OCI-LY7 (cell line): ENCODE measurements around the gene TLX2. TPM values are rescaled to one million over a fixed set of nuclear protein-coding genes. Genes with fewer than 3 reads are reported as not detected.
"Not testable (repeated sequence)": the region's sequence is repeated elsewhere in the genome, so short reads cannot be mapped to it uniquely, and the experiment has no call there.

Experiments used
- BruUV-seq: library from RNA; stranded (reverse); fragments of 400-500 nt; replicated peaks from 2 replicates; lab custom pipeline; 2021; lab: Mats Ljungman, UMichigan
- CTCF ChIA-PET: fragments of 300-600 bp; sonication (Branson Sonifier 250); formaldehyde crosslinking; loops from one replicate; lab custom pipeline; 2022; ENCODE audit warnings: antibody characterized with exemption; ENCODE audit not compliant: unreplicated experiment; lab: Charles Lee
- POLR2A ChIA-PET: fragments of 300-600 bp; sonication (Branson Sonifier 250); formaldehyde crosslinking; loops from one replicate; lab custom pipeline; 2022; ENCODE audit warnings: antibody characterized with exemption; lab: Charles Lee
- DNase-seq: peaks from one replicate; pipeline ENCODE4 v3.0.0-alpha.2; 2015; ENCODE audit warnings: low spot score
- H2AFZ ChIP-seq: fragments of 200-600 bp; sonication (generic), shearing (Covaris generic); 2 replicates; pipeline ENCODE4 v1.6.1; 2014; ENCODE audit warnings: mild to moderate bottlenecking, antibody characterized with exemption, low read length, moderate library complexity
- H3K27ac ChIP-seq: fragments of 200-600 bp; sonication (generic); 2 replicates; pipeline ENCODE4 v1.5.1; 2014; ENCODE audit warnings: mixed run types, low read depth, mild to moderate bottlenecking, moderate library complexity, low read length, inconsistent platforms; ENCODE audit not compliant: poor library complexity, severe bottlenecking
- H3K36me3 ChIP-seq: fragments of 200-600 bp; sonication (generic); 2 replicates; pipeline ENCODE4 v1.6.1; 2014; ENCODE audit warnings: mild to moderate bottlenecking, antibody characterized with exemption, low read length, moderate library complexity, mixed read lengths; ENCODE audit not compliant: insufficient read depth
- H3K4me1 ChIP-seq: fragments of 200-600 bp; sonication (generic); 2 replicates; pipeline ENCODE4 v1.5.1; 2014; ENCODE audit warnings: mild to moderate bottlenecking, low read length; ENCODE audit not compliant: insufficient read depth, poor library complexity, severe bottlenecking
- H3K4me2 ChIP-seq: fragments of 200-600 bp; sonication (generic); 2 replicates; pipeline ENCODE4 v1.6.1; 2014; ENCODE audit warnings: mild to moderate bottlenecking, low read length
- H3K4me3 ChIP-seq: fragments of 200-600 bp; sonication (generic); 2 replicates; pipeline ENCODE4 v1.5.1; 2014; ENCODE audit warnings: mild to moderate bottlenecking, low read depth, low read length; ENCODE audit not compliant: poor library complexity, severe bottlenecking
- H3K79me2 ChIP-seq: fragments of 200-600 bp; sonication (generic); 2 replicates; pipeline ENCODE4 v1.6.1; 2016; ENCODE audit warnings: low read depth, mild to moderate bottlenecking, low read length, moderate library complexity, mixed read lengths; ENCODE audit not compliant: insufficient read depth
- H3K9me2 ChIP-seq: fragments of 200-600 bp; sonication (generic); 2 replicates; pipeline ENCODE4 v1.6.1; 2016; ENCODE audit warnings: mild to moderate bottlenecking, low read length, mixed read lengths; ENCODE audit not compliant: insufficient read depth
- H3K9me3 ChIP-seq: fragments of 200-600 bp; sonication (generic); 2 replicates; pipeline ENCODE4 v1.6.1; 2014; ENCODE audit warnings: mild to moderate bottlenecking, mixed run types, low read length, mixed read lengths
- H4K20me1 ChIP-seq: fragments of 200-600 bp; sonication (generic); 2 replicates; pipeline ENCODE4 v1.6.1; 2014; ENCODE audit warnings: mild to moderate bottlenecking, antibody characterized with exemption, low read length, moderate library complexity, mixed read lengths; ENCODE audit not compliant: insufficient read depth
- EZH2phosphoT487 ChIP-seq: fragments of 200-600 bp; sonication (generic); IDR thresholded peaks from 2 replicates; pipeline ENCODE4 v1.6.1; 2018; ENCODE audit warnings: low read depth, borderline replicate concordance, mild to moderate bottlenecking, mixed run types, antibody characterized with exemption, low read length, moderate library complexity, mixed read lengths
- intact Hi-C: fragments of 100-400 bp; cut with micrococcal nuclease; formaldehyde crosslinking; loops from one replicate; pipeline ENCODE4 v1.10.0; 2022; ENCODE audit not compliant: unreplicated experiment
- total RNA-seq, 2 experiments: library from RNA; depleted of rRNA in 1 of 2; stranded (reverse); fragments of >200 nt in 1 of 2; shearing (Covaris generic) in 1 of 2; gene quantifications; 2 replicates each; pipeline ENCODE4 v1.2.3, GENCODE V29; 2014 to 2022
- TF ChIP-seq, protein P1 (sequence below): fragments of 200-600 bp; sonication (generic); conservative IDR thresholded peaks from 2 replicates; pipeline ENCODE4 v1.5.1; 2014; ENCODE audit warnings: mild to moderate bottlenecking, antibody characterized with exemption, low read length, moderate library complexity, mixed read lengths

TLX2 gene
- total RNA-seq, 2 experiments from 2014 or later = not detected

DNA sequence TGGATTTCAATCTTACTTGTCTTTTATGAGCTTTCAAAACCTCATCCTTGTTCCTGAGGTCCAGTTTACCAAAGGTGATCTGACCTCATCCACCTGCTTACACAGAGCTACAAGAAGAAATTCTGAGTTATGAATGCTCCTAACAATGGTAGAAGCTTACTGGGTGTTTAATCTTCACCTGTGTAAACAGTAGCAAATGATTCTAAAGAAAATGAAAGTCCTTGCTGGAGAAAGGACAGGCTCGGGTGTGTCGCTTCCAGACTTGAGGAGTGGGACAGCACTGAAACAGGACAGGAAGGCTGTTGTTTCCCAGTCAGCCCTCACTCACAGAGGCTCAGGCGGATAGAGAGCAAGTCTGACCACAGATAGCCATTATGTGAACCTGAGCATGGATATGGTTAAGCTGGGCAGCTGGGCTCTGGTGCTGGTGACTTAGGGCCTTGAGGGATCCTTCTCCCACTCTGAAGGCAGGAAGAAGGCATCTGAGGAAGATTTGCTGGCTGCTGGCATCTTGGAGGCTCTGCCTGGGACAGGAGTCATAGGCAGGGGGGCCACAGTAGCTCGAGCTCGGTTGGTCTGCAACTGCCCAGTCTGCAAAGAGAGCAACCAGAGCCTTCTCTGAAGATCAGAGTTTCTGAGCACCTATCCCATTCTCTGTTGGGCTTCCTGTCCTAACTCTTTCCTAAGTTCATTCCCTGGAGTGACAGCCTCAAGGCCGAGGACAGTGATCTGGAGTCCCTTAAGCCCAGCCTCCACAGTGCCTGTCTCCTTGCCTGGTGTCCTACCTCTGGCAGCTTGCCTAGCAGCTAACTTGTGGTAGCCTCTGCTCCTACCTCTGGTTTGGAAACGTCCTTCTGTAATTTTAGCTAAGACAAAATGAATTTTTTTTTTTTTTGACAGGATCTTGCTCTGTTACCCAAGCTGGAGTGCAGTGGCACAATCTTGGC lies 44.3 kb downstream of the TLX2 start:
- H3K9me3 ChIP-seq = no peaks in the 10 kb centered on the region
- H3K4me1 ChIP-seq = peaks cover 10% of the 10 kb centered on the region
- no peak overlapping the region for H2AFZ ChIP-seq
- TF ChIP-seq EZH2phosphoT487 = no peak
- TF ChIP-seq, protein P1, sequence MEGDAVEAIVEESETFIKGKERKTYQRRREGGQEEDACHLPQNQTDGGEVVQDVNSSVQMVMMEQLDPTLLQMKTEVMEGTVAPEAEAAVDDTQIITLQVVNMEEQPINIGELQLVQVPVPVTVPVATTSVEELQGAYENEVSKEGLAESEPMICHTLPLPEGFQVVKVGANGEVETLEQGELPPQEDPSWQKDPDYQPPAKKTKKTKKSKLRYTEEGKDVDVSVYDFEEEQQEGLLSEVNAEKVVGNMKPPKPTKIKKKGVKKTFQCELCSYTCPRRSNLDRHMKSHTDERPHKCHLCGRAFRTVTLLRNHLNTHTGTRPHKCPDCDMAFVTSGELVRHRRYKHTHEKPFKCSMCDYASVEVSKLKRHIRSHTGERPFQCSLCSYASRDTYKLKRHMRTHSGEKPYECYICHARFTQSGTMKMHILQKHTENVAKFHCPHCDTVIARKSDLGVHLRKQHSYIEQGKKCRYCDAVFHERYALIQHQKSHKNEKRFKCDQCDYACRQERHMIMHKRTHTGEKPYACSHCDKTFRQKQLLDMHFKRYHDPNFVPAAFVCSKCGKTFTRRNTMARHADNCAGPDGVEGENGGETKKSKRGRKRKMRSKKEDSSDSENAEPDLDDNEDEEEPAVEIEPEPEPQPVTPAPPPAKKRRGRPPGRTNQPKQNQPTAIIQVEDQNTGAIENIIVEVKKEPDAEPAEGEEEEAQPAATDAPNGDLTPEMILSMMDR = no peak
- no peaks in the 10 kb centered on the region for H3K36me3 ChIP-seq
- intact Hi-C loops = no loop called here
- CTCF ChIA-PET = interaction anchor here (0.6 to 0.7 kb wide), 3 partner anchors 27 to 292 kb away, joined by 3 to 4 read pairs (median 3); no protein-coding TSS in a partner anchor
- no peaks in the 10 kb centered on the region for H3K79me2 ChIP-seq
- H4K20me1 ChIP-seq = no peaks in the 10 kb centered on the region
- H3K4me2 ChIP-seq = no peak overlapping the region
- H3K4me3 ChIP-seq = no peak overlapping the region
- H3K9me2 ChIP-seq = no peaks in the 10 kb centered on the region
- no peak for DNase-seq
- no peak overlapping the region for H3K27ac ChIP-seq
- POLR2A ChIA-PET = interaction anchor here (0.9 kb wide), 1 partner anchor 12 kb away, joined by 5 read pairs; no protein-coding TSS in a partner anchor
- BruUV-seq = no TSS peak

DNA sequence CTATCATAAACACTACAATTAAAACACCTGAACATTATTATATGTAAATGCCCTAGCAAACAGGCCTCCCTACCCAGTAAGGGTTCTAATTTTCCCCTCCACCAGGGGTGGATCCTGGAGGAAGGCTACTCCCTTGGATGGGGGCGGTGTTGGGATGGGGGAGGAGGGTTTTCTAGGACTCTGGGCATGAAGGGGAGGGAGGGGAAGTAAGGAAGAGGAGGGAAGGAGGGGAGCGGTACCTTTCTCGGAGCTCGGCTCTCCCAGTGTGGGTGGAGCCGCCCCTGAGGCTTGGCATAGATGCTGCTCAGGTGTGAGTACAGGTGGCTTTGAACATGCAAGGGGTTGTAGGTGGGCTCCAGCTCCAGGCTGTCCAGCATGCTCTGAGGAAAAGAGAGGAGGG lies 45.7 kb downstream of the TLX2 start:
- CTCF ChIA-PET = no interaction called here
- intact Hi-C loops = no loop called here
- DNase-seq = no peak
- Histone ChIP-seq H3K4me3 (no peak overlapping the region), H4K20me1 (no peaks in the 10 kb centered on the region), H3K4me1 (peaks cover 6% of the 10 kb centered on the region), H3K4me2 (no peak overlapping the region), H3K27ac (no peak overlapping the region), H3K79me2 (no peaks in the 10 kb centered on the region), H3K9me3 (no peaks in the 10 kb centered on the region), H2AFZ (no peak overlapping the region), H3K9me2 (no peaks in the 10 kb centered on the region), H3K36me3 (no peaks in the 10 kb centered on the region)
- POLR2A ChIA-PET = no interaction called here
- TF ChIP-seq EZH2phosphoT487 = no peak
- TF ChIP-seq, protein P1 = no peak
- BruUV-seq = no TSS peak

DNA sequence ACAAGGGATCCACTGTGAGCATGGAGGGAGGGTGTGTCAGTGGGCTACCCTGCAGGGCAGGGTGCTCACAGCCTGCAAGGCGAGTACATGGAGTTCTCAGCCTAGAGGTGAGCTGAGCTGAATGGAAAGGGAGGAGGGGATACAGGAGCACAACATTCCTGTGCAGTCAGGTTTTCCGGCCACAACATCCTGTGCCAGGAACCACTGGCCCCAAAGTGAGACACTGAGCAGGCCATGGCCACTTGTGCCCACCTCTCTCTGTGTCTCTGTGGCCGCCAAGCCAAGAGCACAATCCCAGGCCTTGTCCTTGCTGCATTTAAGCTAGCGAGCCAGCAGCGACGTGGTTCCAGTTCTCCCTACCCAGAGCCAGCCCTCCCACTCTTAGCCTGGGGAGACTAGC lies 46.3 kb downstream of the TLX2 start:
- Histone ChIP-seq H3K9me2 (no peaks in the 10 kb centered on the region), H4K20me1 (no peaks in the 10 kb centered on the region), H3K9me3 (no peaks in the 10 kb centered on the region), H3K36me3 (no peaks in the 10 kb centered on the region), H3K79me2 (no peaks in the 10 kb centered on the region), H3K4me1 (no peaks in the 10 kb centered on the region), H3K4me2 (no peak overlapping the region), H3K27ac (no peak overlapping the region), H2AFZ (no peak overlapping the region), H3K4me3 (no peak overlapping the region)
- TF ChIP-seq, protein P1 = no peak
- no peak for TF ChIP-seq EZH2phosphoT487
- ChIA-PET CTCF (no interaction called here), POLR2A (no interaction called here)
- no peak for DNase-seq
- no TSS peak for BruUV-seq
- intact Hi-C loops = no loop called here

DNA sequence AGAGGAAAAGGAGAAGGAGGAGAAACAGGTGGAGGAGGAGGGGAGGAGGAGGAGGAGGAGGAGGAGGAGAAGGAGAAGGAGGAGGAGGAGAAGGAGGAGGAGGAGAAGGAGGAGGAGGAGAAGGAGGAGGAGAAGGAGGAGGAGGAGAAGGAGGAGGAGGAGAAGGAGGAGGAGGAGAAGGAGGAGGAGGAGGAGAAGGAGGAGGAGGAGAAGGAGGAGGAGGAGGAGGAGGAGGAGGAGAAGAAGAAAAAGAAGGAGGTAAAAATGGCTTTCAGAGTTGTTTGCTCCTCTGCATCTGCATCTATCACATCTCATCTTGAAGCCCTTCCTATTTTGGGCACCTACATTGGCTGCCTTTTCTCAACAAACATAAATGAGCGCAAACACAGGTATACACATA lies 46.8 kb downstream of the TLX2 start:
- H3K79me2 ChIP-seq, H3K4me2 ChIP-seq, H3K36me3 ChIP-seq, intact Hi-C loops, H3K4me3 ChIP-seq, POLR2A ChIA-PET, H3K4me1 ChIP-seq, H3K9me3 ChIP-seq, CTCF ChIA-PET, DNase-seq, H3K27ac ChIP-seq, H4K20me1 ChIP-seq, H3K9me2 ChIP-seq, H2AFZ ChIP-seq, BruUV-seq: not testable (repeated sequence)
